GM21381 (cell line): ENCODE measurements around the gene CCDC85A.

Source experiments
- ATAC-seq: cut with Tn5 transposase; IDR thresholded peaks from one replicate; pipeline ENCODE4 v1.9.1; 2021; ENCODE audit warnings: mild to moderate bottlenecking, moderate library complexity; ENCODE audit not compliant: unreplicated experiment

CCDC85A gene

DNA sequence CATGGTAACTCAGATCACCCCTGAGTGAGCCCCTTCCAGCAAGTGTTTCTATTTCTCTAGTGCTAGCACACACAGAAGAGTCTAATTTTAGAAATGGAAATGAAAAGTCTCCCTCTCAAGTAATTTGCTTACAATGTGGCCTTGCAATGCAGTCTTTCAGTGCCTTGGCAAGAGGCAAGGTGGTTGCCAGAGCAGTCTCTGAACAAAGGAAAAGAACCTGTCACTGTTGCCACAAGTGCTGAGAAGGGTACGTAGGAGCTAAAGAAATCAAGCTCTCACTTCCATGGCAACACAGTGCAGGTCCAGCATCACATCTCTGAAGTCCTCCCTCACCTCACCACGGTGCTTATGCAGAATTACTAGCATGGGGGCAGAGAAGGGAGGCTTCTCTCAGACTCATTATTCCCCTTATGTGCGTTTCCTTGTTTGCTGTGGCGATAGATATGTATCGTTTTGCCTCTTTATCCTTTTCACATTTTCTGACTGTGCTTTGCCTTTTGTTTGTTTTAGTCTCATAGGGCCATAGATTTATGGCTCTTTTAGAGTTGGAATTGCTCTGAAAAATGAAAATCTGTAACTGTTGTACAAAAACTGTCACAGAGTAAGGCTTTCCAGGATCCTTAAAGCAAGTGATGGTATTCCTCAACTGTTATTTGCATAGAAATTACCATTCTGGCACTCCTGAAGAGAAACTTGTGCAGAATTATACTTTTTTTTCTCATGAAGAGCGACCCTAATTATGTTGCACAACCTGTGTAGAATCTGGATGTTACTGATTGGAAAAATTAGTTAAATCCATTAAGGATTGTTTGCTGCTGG, 164.8 kb downstream of the CCDC85A start:
- ATAC-seq = no peak

DNA sequence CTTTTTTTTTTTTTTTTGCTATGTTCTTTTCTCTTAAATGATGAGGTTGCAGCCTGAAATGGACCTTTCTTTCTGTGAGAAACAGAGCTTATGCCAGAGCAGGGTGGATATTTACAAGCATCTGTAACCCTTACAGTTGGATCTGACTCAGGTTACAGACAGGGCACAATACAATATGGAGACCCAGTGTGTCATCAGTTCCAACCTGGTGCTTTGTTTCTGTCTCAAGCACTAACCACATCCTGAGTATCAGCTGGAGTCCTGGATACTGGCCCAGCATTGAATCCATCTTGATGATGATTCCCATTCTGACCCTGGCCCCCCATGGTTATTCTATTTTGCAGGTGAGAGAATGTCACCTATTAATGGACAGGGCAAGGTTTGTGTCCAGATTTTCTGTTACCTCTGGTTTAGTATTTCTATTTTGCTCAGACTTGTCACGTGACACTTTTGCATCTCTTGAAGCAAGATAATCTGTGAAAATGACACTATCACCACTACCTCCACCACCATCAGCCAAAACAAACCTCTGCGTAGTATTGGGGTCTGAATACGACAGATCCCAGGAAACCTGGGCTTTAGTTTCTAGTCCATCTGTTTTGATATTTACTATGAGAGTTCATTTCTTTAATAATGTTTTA, 174.0 kb downstream of the CCDC85A start:
- ATAC-seq = no peak

DNA sequence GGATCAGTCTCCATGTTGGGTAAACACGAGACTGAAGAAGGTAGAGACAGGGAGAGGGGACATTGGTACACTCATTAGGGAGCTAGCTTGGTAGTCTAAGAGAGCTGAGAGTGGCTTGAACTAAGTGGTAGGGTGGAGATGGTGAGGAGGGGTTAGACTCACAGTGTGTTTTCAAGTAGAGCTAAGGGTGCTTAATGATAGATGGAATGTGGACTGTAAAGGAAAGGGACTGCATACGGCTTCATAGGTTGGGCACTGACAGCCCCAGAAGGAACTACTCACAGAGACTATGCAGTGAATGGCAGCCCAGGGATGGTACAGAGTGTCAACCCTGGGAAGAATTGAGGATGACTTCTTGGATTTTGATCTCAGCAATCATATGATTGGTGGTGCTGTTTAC, 178.1 kb downstream of the CCDC85A start:
- ATAC-seq = no peak

DNA sequence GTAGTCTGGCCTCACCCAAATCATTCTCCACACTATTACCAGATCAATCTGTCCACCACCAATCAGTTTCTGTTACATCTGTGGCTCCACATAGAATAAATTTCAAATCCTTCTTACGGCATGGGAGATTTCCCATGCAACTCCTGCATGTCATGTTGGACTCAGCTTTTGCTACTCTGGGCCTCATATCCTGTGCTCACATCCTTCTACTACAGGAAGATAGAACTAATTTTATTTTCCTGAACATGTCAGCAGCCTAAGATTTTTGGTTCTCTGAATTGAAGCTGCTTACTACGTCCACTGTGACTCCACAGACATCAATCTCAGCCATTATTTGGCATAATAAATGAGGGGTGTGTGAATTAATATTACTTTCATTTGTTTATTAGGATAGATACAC, 181.1 kb downstream of the CCDC85A start:
- ATAC-seq = no peak

DNA sequence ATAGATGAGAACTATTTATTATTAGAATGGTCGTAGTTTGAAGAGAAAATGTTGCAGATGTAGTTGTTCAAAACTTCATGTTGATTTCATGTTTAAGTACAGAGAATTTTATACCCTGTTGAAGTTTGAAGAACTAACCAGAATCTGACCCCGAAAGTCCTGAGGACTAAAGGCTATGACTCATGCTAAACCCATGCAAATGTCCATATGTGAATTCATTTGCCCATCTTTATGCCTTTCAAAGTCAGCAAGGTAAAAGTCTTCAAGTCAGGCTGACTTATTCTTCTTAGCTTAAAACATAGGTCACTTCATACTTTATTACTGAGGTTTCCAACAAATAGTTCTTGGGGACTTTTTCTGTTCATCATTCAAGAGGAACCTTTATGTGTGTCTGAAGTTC, 185.5 kb downstream of the CCDC85A start:
- ATAC-seq = no peak

DNA sequence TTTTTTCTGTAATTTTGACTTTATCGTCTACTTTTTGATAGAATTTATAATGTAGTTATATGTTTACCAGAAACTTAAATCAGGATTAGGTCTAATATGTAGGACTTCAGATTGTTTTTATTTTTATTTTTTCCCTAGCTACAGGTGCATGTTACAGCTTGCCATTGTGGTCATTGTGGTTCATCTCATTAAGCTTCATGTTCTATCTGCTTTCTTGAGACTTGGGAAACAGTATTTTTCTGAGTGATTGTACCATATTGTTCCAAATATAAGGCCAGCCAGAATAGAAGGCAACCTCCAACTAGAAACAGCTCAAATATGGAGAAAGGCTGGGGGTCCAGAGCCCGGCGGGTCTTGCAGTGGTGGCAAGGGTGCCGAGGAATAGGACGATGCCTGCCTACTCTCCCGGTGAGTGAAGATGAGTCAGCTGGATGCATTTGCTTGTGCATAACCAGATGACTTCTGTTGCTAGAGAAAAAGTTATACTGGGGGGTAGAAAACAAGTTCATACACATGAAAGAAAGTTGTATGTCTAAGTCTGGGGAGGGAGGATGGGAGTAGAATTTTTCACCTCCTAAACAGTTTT, 188.4 kb downstream of the CCDC85A start:
- ATAC-seq = no peak

DNA sequence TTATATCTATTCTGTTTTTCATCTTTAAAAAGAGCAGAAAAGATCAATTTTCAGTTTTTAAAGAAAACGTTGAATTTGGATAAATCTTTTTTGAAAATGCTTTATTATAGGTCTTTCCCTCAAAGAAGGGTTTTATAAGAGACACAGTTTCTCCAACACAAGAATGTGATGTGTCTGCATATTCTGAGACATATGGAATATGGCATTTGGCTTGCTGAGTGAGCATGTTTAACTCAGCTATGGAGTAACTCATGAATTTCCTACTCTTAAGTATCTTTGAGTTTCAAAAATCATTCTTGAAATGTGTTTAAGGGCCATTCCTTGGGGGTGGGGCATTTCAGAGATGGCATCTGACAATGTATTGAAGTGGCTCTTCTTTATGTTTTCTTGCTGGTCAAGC, 191.5 kb downstream of the CCDC85A start:
- no peak for ATAC-seq

DNA sequence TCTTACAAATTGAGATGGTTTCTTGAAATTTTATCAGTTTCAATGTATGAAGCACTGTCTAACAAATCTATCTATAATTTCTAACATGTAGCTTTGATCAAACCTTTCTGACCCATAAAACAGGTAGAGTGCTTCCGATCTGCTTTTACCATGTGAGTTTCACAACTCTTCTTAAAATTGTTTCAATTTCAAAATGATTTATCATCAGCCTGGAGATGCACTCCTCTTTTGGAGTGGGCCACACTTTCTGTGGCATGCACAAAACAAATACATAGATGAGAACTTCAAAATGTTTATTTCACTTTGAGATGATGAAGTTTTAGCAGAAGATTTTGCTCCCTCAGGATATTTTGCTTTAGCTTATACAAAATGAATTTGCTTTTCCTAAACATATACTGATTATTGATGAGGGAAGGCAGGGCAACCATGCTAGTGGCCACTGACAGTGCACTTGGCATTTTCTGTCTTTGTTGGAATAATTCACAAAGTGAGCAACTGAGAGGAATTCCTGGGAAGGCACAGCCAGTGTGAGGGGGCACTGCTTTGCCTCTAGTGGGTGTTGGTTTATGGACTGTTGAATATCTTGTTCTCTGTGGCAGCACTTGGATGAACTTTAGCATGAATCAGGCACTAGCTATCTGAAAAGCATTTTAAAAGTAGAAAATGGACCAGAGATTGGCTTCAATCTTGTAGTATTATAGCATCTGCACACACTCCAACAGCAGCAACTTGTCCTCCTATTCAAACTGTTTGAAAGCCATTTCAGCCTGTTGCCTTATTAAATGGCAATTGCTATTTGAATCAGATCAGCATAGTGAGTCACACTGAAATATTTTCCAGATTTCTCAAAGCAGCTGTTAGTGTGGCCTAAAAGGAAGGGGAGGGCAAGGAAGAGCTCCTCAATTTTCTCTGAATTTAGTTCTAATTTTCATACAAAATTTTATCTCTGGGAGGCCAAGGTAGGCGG, 193.2 kb downstream of the CCDC85A start:
- no peak for ATAC-seq

DNA sequence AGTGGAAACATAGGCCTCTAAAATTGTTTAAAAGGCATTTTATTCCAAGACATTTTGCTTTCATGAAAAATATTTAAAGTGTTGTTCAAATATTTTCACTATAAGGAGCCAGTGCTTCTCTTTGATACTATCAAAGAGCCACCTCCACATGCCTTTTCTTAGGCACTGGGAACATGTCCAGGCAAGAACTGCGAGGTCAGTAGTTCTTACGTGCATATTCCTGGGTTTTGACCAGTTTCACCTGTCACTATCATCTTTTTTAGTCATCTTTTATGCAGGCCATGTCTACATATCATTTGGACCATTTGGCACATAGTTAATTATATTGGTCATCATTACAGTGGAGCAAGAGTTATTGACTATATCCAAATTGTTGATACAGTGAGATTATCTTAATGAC, 195.3 kb downstream of the CCDC85A start:
- no peak for ATAC-seq

DNA sequence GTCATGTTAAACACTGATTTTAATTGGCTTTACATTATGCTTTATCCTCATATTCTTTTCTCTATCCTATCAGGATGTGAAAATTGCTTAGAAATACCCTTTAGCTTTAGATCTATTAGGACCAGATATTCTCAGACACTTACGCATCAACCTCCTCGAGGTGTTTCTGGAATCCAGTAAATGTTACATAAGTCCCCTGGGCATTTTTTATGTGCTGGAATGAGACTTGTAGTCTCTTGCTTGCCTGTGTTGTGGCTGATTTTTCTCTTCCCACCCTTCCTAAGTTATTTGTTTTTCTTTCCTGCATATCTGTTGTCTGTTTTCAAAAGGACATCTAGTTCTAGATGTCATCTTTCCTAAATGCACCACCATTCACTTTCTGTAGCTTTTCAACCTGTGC, 197.1 kb downstream of the CCDC85A start:
- no peak for ATAC-seq

DNA sequence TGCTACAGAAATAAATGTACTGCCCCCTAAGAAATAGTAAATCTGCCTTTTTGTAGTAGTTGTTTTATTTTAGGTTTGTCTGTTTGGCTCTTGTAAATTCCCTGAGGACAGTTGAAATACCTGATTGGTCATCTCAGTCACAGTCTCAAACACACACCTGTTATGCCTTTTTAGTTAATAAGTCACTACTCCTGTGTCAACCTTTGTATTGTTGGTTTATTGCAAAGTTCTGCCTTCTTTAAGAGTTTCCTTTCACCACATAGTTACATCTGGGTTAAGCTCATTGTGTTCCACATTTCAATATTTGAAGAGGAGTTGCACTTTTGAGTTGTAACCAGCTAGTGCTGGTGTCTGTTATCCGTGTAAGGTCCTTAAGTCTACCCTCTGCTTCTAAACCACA, 198.7 kb downstream of the CCDC85A start:
- no peak for ATAC-seq

DNA sequence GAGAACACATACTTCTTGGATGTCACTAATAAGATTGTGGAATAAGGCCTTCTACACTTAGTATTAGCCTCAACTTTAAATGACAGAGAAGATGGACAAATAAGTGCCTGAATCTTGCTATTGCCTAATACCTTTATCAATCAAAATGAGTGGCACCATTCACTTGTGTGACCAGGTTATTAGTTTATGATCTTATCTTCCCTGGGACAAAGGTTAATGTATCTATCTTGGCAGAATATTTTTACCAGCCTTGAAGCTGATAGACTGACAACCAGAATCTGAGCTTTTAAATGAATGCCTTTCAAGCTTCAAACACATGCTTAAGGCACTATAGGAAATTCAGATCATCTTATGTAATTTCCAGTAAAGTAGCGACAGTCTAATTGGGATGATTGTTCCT, 202.9 kb downstream of the CCDC85A start:
- no peak for ATAC-seq

DNA sequence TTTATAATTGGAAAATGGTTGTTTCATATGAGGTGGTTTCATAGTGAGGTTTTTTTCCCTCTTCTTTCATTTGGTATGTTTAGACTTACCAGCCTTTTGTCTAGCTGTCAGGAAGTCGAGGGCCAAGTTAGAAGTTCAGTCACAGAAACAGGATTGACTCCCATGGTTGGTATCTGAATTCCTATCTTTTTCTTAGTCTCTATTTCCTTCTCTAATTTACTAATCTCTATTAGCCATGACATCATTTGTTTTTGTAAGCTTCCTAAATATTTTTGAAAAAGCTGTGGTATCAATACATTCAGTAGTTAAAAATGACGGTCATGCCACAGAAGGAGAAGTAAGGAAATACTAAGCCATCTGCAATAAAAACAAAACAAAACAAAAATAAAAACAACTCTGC, 206.9 kb downstream of the CCDC85A start:
- ATAC-seq = no peak

DNA sequence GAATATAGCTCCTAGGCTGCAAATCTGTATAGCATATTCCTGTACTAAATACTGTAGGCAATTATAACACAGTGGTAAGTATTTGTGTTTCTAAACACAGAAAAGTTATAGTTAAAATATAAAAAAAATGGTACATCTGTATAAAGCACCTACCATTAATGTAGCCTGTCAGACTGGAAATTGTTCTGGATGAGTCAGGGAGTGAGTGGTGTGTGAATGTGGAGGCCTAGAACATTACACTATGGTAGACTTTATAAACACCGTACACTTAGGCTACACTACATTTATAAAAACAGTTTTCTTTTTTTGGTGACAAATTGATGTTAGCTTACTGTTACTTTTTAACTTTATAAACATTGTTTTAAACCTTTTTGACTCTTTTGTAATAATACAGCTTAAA, 226.3 kb downstream of the CCDC85A start:
- ATAC-seq = no peak

DNA sequence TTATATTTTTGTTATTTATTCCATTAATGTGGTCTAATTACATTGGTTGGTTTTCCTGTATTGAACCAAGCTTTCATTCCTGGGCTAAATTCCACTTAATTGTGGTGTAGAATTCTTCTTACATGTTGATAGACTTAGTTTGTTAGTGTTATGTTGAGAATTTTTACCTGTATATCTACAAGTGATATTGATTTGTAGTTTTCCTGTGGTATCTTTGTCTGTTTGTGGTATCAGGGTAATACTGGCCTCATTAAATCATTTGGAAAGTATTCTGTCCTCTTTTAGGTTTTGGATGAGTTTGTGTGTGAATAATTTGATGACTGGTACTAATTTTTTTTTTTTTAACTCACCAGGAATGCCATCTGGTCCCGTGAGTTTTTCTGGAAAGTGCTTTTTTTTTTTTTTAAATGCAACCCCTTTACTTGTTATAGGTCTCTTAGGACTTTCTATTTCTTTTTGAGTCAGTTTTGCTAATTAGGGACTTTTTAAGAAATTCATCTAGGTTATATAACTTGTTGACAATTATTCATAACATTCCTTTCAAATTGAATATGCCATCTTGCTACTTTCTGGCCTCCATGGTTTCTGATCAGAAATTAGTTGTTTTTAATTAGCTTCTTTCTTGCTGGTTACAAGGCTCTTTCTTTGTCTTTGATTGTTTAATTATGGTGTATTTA, 232.8 kb downstream of the CCDC85A start:
- no peak for ATAC-seq
